Stimulated activated CD8-positive, alpha-beta memory T cell treated with anti-CD3 and anti-CD28 coated beads, Interleukin-4, amount 100 ng/mL, for 24 hours (primary cell): Measurements from ENCODE around the gene MACC1.

Experiments used
- DNase-seq: peaks from one replicate; pipeline ENCODE4 v3.0.0-alpha.2; 2020; ENCODE audit warnings: low read depth

Gene MACC1

DNA sequence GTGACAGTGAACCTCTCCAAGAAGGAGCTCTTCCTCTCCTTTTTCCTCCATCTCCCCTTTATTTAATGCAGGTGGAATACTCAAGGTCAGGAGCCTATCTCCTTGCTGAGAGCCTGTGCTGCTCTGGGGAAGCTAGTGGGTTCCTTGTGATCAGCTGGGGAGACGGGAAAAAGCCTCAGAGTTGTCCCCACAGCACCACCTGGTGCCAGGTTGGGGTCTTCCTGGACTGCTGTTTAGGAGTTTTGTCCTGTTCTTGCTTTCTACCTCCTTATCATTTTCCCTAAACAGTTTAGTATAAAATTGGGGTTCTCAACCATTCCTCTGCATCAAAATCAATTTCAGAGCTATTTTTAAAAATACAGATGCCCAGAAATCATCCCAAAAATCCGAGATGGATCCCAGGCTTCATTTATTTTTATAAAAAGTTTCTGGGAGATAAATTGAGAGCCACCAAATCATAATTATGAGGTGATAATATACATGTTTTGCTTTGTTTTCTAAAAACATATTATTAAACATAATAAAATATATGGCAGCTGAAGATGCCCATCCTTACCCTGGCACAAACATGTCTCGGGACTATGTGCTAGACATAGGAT is 44.3 kb downstream of the MACC1 start:
- peak; percentile 4 for DNase-seq

DNA sequence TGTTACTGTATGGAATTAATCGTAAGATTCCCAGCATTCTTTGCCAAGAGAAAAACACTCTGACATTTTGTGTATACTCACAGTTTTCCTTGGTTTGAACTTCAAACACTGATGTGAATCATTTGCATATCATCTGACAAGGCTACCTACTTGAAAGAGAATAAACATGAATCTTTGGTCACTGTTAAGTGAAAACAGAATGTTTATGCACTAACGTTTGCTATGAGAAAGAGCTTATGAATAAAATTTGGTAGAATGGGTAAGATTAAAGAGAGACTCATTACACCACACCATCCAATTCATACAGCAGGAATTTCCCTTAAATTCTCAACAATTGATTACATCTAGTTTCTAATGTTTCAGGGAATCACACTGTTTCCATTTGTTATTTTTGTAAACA is 46.6 kb downstream of the MACC1 start:
- no peak for DNase-seq

DNA sequence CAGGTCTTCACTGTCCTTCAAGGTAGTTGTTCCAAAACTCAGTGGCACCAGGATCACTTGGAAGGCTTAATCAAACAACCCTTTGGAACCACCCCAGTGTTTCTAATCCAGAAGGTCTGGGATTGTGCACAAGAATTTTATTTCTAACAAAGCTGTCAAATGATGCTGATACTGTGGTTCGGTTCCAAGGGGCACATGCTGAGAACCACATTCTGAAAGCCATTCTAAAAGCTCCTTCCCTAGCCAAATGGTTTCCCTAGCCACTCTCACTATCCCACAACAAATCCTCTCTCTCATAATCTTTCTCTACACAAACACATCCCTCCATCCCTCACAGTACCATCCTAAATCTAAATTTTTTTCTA is 52.1 kb downstream of the MACC1 start:
- no peak for DNase-seq

DNA sequence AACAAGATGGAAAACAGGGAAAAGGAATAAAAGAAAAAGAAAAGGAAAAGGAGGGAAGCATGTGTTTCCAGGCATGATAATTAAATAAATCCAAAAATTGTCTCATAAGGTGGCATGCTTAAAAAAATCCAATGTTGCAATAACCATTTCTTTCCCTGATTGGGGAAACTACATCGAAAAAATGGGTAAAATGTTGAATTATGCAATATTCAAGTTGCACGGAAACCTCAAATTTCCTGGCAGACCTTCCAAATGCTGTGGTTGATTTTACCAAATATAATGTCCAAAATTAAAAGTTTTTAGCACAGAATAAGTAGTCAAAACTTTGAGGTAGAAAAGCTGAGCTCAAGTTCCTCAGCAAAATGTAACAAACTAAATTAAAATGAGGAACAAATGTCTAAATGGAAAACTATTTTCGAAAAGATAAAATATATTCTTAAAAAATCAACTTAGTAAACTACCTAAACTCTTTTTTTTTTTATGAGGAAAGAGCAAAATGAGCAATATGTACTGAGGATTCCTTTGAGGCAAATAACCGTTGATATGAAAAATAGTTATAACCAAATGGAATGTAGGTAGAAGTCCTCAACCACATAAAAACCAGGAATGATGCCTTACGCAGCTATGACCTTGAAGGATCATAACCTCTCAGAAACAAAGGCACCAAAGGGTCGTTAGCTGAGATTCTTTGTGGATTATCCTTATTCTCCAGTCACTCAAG is 52.6 kb downstream of the MACC1 start:
- DNase-seq = no peak

DNA sequence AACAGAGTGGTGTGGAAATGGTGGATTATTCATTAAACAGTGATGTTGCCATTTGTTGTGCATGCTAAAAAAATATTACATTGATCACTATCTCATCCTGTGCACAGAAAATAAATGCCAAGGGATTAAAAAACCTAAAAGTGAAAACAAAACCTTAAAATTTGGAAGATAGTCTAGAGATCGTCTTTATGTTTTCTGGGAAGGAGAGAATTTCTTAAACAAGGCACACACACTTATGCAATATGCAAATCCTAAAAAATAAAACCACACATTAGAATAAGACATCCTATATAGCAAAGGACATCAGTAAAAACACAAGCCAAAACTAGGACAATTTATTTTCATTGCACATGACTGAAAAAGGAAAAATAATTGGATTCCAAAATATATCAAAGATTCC is 54.5 kb downstream of the MACC1 start:
- DNase-seq = no peak

DNA sequence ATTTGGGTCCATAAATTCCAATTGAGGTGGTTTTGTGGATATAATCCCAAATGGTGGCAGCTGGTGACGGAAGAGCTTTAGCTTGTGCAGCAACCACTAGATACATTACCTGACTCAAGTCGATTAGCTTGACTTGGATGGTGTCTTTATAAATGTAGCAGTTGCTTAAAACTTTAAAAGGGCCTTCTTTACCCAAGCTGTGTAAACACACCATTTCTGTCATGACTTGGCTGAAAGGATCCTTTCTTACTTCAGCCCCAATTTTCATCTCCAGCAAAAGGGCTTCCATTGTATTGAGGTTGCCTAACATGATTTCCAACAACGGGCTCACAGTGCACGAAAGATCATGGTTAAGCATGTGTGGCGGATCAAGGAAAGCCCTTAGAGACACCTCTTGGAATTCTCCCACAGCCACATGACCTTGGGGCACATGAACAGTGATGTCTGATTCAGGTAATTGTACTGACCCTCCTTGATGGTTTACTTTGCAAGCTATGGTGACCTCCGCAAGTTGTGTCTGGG is 57.9 kb downstream of the MACC1 start:
- no peak for DNase-seq

DNA sequence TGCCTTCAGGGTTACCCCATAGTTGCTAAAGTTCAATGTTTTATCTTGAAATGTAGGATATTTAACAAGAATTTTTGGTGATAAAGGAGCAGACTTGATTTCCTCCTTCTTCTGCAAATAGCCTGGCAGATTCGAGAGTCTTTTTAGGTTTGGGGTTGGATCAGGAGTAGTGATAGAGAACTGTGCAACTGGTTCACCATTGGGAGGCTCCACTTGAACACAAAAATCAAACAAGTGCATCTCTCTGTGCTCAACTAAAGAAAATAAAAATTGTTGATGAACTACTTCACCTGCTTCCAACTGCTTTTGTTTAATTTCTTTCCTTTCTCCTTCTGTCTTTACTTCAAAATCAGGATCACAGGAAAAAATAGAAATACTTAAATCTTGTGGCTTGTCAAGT is 58.5 kb downstream of the MACC1 start:
- no peak for DNase-seq

DNA sequence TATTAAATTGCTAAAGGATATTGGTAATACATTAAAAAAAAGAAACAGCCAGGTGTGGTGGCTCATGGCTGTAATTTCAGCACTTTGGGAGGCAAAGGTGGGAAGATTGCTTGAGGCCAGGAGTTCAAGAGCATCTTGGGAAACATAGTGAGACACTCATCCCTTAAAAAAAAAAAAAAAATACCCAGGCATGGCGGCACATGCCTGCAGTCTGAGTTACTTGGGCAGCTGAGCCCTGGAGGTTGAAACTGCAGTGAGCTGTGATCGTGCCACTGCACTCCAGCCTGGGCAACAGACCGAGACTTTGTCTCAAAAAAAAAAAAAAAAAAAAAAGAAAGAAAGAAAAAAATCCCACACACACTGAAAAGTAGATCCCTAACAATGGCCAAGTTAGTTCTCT is 59.7 kb downstream of the MACC1 start:
- no peak for DNase-seq

DNA sequence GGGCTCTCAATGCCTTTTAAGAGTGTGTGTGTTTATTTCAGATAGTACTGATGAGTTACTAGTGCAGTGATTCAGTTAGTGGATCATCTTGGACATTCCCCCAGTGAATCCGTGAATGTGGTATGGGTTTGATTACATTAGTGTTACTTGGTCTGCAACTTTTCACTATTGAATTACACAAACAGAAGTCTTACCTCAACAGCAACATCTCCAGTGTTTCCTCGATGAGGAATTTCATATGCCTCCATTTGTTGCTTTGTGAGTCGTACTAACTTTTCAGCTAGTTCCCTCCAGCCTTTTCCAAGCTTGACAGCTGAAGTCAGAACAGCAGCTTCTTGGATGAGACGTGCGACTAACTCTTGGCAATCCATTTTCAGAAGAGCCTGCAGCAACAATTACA is 63.2 kb downstream of the MACC1 start:
- DNase-seq = no peak

DNA sequence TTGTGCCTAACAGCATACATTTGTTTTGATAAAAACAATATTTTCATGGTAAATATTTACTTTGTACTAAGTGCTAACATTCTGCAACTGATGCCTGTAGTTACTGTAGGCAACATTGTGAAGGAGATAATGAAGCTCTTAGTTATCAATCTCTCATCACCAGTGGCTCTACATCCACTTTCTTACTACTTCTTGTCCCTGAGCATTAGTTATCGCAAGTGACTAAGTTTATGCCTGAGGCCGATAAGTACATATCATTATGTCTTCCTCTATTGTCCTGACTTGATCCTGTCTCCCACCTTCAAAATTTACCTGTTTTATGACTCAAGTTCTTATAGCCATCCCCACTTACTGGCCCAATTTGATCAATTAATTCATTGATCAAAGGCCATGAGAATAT is 63.6 kb downstream of the MACC1 start:
- no peak for DNase-seq

DNA sequence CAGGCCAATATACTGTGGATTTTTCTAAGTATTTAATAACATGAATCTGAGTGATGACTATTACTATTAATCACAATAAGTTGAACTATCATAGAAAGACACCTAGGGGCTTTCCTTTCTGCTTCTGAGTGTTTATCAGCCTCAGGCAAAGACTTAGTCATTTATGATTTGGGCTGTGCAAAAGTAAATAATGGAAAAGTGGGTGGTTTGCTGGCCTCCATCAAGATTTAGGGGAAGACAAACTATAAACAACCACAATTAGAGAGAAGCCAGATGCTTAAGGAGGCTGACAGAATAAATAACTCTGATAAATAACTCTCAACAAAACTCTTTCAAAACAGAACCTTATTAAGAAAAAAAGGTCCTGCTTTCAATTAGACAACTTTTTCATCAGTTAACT is 64.7 kb downstream of the MACC1 start:
- no peak for DNase-seq

DNA sequence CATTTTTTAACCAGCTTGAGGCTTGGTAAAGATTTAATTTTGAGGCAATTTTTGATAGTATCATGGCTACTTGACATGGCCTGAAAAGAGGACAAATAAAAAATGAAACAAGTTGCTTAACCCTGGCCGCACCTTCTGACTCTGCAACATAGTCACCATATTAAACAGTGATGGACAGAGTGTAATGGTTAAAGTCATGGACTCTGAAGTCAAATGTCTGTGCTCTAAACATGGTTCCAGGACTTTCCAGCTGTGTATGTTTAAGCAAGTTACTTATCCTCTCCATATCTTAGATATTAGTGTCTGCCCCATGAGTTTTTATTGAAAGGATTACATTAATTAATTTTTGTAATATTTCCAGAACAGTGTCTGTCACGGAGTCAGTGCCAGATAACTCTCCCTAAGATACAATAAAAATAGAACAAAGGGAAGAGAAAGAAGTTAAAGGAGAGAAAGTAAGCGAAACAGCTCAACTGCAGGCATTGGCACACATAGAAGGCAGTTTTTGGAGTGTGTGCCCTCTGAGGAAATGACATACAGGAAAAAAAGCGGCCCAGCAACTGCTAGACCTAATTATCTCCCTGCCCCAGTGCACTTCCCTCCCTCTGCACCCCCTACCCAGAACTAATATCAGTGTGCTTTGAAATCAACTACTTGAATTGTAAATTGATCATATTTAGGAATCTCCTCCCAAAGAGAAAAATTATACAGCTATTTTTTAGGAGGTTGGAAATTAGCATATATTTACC is 65.3 kb downstream of the MACC1 start:
- DNase-seq = no peak

DNA sequence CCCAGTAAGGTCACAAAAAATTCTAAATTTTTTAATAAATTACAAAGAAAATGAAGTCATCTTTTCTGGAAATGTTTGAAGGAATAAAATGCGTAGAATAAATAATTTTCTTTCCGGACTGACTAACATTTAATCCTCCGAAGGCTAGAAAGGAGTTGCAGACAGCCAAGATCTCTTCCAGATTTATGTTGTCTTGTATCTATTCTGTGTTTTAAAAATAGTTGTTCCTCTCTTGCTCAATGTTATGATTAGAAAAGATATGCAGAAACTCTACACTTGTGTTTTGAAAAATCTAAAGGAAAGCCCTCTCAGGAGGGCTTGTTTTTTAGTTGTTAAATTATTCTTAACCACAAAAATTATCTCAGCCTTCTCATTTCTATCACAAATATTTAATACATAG is 70.7 kb downstream of the MACC1 start:
- DNase-seq = no peak

DNA sequence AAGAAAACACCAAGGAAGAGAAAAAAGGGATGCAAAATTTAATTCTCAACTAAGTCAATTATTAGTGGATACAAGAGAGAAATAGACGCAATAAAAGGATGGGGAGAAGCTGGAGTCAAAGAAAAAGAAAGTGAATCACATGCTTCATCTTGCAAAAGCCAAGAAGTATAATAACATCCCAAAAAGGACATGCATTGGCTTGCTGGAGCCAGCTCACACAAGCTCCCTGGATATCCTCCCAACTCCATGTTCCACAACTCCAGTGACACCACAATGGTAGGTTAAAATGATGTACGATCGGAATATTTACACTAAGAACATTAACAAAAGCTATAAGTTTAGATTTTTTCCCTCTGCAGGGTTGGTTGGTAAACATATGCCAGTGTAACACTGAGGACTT is 72.4 kb downstream of the MACC1 start:
- no peak for DNase-seq

DNA sequence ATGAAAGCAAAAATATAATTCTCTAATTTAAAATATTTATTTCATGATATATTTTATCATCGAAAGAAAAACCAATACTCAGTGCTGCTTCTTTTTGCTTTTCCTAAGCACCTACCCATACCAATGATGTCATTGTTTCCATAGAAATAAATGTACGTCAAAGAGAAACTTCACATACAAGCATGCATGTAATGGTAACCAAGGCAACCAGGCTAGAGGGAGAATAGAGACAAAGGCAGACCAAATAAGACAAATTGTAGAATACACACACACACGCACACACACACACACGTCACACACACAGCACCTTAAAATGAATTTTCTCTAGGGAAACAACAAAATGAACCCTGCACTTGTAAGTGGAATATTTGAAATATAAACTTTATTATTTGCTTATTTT is 75.5 kb downstream of the MACC1 start:
- no peak for DNase-seq

DNA sequence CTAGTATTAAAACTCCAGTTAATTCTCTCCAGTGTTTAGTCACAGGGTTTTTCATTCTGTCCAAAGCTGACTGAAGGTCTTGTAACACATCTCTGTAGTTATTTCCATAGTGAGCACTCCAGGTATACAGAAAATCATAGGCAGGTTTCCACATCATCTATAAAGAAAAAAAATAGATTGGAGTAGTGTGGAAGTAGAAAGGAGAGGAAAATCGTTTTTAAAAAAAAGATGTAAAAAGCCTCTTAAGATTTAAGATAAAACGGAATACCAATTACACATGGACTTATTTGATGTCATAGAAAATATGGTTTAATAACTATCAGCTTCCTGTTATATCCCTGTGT is 76.2 kb downstream of the MACC1 start:
- DNase-seq = no peak

DNA sequence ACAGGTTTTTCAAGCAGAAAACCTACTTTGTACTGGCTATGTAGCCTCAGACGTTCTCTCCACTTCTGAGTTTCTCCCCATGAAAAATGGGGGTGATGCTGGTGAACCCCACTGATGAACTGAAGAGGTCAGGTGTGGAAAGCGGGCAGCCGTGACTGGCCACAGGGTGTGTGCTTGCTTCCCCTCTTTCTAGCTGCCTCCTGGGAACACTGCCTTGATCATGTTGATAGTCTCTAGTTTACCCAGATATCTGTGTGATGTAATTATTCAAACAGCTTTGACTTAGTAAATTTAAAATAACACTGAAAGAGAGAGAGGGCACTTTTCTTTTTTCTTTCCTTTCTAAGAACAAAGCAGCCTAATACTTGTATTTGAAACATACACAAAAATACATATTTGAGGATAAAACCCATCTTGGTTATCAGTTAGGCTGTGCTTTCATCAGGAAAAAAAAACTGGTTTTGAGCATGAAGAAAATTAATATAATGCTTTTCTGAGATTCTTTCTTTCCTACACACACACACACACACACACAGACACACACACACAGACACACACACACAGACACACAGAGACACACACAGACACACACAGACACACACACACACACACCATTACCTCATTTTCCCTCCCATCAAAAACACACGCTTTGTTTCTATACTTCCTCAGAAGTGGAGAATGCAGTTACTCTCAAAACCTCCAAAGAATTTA is 76.7 kb downstream of the MACC1 start:
- no peak for DNase-seq

DNA sequence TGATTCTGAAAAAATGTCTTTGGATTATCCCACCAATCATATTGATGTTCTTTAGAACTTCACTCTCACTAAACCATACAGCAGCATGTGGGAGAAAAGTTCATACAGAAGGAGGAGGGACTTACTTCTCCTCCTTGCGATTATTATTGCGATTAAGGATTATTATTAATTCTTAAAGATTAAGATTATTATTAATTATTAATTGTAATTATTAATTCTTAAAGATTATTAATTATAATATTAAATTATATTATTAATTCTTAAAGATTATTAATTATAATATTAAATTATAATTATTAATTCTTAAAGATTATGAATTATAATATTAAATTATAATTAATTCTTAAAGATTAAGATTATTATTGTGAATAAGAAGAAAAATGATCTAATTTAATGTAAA is 80.5 kb downstream of the MACC1 start:
- no peak for DNase-seq

DNA sequence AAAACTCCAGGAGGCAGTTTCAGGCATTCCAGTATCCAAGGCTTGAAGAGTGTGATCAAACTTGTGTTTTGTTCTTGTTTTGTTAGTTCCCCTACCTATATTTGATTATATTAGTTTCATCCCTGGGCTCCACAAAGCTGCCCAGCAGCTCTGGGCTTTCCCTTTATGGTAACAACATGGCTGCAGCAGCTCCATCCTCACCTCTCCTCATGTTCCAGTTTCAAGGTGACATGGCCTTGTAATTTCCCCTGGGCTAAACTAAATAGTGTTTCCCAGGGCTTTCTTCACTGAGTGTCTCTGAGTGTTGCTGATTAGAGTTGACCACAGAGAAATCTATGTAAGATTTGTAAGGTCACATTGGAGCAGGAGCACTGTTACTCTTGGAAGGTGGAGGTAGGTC is 83.4 kb downstream of the MACC1 start:
- DNase-seq = no peak

DNA sequence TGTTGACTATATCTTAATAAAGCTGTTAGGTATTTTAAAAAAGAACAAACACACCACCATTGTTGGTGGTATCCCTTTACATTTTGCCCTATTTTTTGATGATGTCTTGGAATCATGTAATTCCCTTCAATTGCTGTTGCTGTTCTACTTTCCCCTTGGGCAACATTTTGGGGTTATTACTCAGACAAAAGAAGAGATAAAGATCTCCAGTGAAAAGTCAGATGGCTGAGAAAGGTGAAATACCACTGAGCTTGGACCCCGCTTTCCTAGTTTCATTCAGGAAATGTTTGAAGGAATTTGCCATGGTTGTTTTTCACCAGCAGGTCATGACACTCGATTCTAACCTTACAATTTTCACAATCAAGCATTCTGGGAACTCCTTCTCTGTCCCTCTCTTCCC is 84.6 kb downstream of the MACC1 start:
- DNase-seq = no peak

DNA sequence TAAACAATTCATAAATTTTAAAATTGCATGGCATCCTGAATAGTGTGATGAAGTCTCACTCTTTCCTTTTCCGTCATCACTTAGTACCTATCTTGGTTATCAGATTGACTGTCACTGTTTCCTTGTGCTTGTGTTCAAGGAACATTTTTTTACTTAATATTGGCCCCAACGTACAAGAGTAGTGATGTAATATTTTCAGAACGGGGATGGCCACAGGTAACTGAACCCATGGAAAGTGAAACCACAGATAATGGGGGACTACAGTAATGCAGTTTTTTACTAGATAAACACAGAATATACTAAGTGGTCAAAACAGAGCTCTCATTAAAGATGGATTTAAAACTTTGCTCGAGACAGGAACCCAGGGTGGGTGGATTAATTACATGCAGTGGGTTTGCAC is 85.4 kb downstream of the MACC1 start:
- no peak for DNase-seq

DNA sequence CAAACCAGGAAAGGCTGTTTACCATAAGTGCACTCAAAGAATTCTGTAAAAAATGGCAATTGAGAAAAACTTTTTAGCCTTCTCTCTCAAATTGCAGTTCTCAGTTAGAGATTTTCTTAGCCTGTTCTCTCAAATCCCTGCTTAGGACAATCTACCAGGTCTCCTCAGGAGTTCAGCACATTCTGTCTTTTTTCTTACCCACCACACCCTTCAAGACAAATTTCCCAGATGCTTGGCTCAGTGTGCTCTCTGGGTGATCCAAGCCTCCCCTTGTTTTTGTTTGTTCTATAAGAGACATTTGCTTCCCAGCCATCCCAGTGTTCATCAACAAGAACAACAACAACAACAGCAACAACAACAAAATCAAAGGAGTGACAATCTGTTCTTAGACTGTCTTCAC is 87.3 kb downstream of the MACC1 start:
- DNase-seq = no peak

DNA sequence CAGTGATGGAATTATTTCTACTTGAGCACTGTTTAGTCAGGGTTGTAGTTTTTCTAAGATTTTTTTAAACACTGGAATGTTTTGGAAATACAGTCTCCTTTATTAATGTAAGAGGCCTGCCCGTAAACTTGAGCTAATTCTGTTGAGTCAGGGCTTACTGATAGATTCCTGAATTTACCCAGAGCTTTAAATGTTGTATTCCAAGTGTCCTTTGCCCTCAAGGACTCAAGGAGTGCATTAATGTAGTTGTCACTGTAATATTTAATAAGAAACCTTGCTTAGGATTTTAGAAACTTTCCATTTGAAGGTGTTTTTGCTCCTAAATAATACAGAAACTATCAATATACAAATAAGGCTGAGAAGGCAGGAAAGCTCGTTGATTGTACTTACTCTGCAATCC is 89.2 kb downstream of the MACC1 start:
- DNase-seq = no peak
